ENCODE data around the gene LRRC39. TPM values are rescaled to one million over a fixed set of nuclear protein-coding genes. Genes with fewer than 3 reads are reported as not detected.

LRRC39 gene
- total RNA-seq, 2 experiments from 2014 or later, result 0.34 to 0.52 TPM

Other genes with a start within 250 kb of the LRRC39 start
- 10 to 100 TPM; 17.9 to 18.5 TPM for gene SLC35A3, start 208.3 kb downstream of the LRRC39 start, total RNA-seq
- 10 to 100 TPM; 13.5 to 14.4 TPM for gene SASS6, start 45.3 kb downstream of the LRRC39 start, total RNA-seq
- 10 to 100 TPM; 23.3 to 24.0 TPM for gene TRMT13, start 45.1 kb downstream of the LRRC39 start, total RNA-seq
- 10 to 100 TPM; 12.1 to 13.4 TPM for gene DBT, start 71.6 kb upstream of the LRRC39 start, total RNA-seq
- 10 to 100 TPM; 62.5 to 63.5 TPM for gene RTCA, start 88.0 kb upstream of the LRRC39 start, total RNA-seq
- 10 to 100 TPM; 16.0 to 18.4 TPM for gene CDC14A, start 174.2 kb upstream of the LRRC39 start, total RNA-seq

All from activated CD8-positive, alpha-beta memory T cell treated with anti-CD3 and anti-CD28 coated beads for 36 hours (primary cell).